ENCODE data around the gene ZNF699. TPM values are rescaled to one million over a fixed set of nuclear protein-coding genes. Genes with fewer than 3 reads are reported as not detected.
"Not testable (repeated sequence)": the region's sequence is repeated elsewhere in the genome, so short reads cannot be mapped to it uniquely, and the experiment has no call there.

The ZNF699 gene
- total RNA-seq (2014; rRNA removed; shearing (Covaris generic)) = 3.6 and 4.7 TPM in 2 replicates

GRCh38 chr19:9309139-9309973, at the start of gene ZNF699:
TSS of gene ZNF699 (minus strand) at chr19:9309838. CDS start at chr19:9305119, 4,719 bp downstream.
- peak within 1 kb of the TSS; percentile 53 for H3K4me3 ChIP-seq (ENCODE audit: insufficient read depth, low read depth, low read length)
- no peaks in the 10 kb centered on the region for H3K36me3 ChIP-seq (replicated peaks; ENCODE audit: control insufficient read depth, insufficient read depth, low read length)
- no peaks in the 10 kb centered on the region; the same call in 1 of the 2 replicates for H3K27me3 ChIP-seq (ENCODE audit: control insufficient read depth, insufficient read depth, low read length)
- DNase-seq = peak; percentile 95

- Histone ChIP-seq H3K4me3 (ENCODE audit: insufficient read depth, low read depth, low read length) (no peak overlapping the region), H3K27me3 (ENCODE audit: control insufficient read depth, insufficient read depth, low read length) (no peaks in the 10 kb centered on the region), H3K36me3 (replicated peaks; ENCODE audit: control insufficient read depth, insufficient read depth, low read length) (no peaks in the 10 kb centered on the region)
- DNase-seq = no peak
Measured at GRCh38 chr19:9354651-9355050, 45.0 kb upstream of the ZNF699 start.

GRCh38 chr19:9353011-9353410, 43.4 kb upstream of the ZNF699 start:
- Histone ChIP-seq H3K4me3 (ENCODE audit: insufficient read depth, low read depth, low read length) (no peak overlapping the region), H3K27me3 (ENCODE audit: control insufficient read depth, insufficient read depth, low read length) (no peaks in the 10 kb centered on the region), H3K36me3 (replicated peaks; ENCODE audit: control insufficient read depth, insufficient read depth, low read length) (no peaks in the 10 kb centered on the region)
- no peak for DNase-seq

GRCh38 chr19:9352505-9352904, 42.9 kb upstream of the ZNF699 start:
- DNase-seq = no peak
- Histone ChIP-seq H3K36me3 (replicated peaks; ENCODE audit: control insufficient read depth, insufficient read depth, low read length) (no peaks in the 10 kb centered on the region), H3K27me3 (ENCODE audit: control insufficient read depth, insufficient read depth, low read length) (no peaks in the 10 kb centered on the region), H3K4me3 (ENCODE audit: insufficient read depth, low read depth, low read length) (no peak overlapping the region)

- no peaks in the 10 kb centered on the region for H3K27me3 ChIP-seq (ENCODE audit: control insufficient read depth, insufficient read depth, low read length)
- DNase-seq = no peak
Measured at GRCh38 chr19:9348671-9349070, 39.0 kb upstream of the ZNF699 start.

GRCh38 chr19:9348253-9348652, 38.6 kb upstream of the ZNF699 start:
- DNase-seq = no peak
- Histone ChIP-seq H3K4me3 (ENCODE audit: insufficient read depth, low read depth, low read length) (no peak overlapping the region), H3K27me3 (ENCODE audit: control insufficient read depth, insufficient read depth, low read length) (no peaks in the 10 kb centered on the region), H3K36me3 (replicated peaks; ENCODE audit: control insufficient read depth, insufficient read depth, low read length) (no peaks in the 10 kb centered on the region; the same call in 1 of the 2 replicates)

More at GRCh38 chr19:9348671-9349070, 39.0 kb upstream of the ZNF699 start:
- Histone ChIP-seq H3K36me3 (replicated peaks; ENCODE audit: control insufficient read depth, insufficient read depth, low read length) (no peaks in the 10 kb centered on the region), H3K4me3 (ENCODE audit: insufficient read depth, low read depth, low read length) (no peak overlapping the region)

- Histone ChIP-seq H3K27me3 (ENCODE audit: control insufficient read depth, insufficient read depth, low read length) (no peaks in the 10 kb centered on the region), H3K36me3 (replicated peaks; ENCODE audit: control insufficient read depth, insufficient read depth, low read length) (peaks cover 2% of the 10 kb centered on the region), H3K4me3 (ENCODE audit: insufficient read depth, low read depth, low read length) (no peak overlapping the region)
- DNase-seq = no peak
Measured at GRCh38 chr19:9345005-9345404, 35.4 kb upstream of the ZNF699 start.

GRCh38 chr19:9342610-9343304, 33.1 kb upstream of the ZNF699 start:
- Histone ChIP-seq H3K36me3 (replicated peaks; ENCODE audit: control insufficient read depth, insufficient read depth, low read length) (peaks cover 2% of the 10 kb centered on the region), H3K27me3 (ENCODE audit: control insufficient read depth, insufficient read depth, low read length) (no peaks in the 10 kb centered on the region), H3K4me3 (ENCODE audit: insufficient read depth, low read depth, low read length) (no peak overlapping the region)
- no peak for DNase-seq

- no peaks in the 10 kb centered on the region for H3K27me3 ChIP-seq (ENCODE audit: control insufficient read depth, insufficient read depth, low read length)
- no peaks in the 10 kb centered on the region for H3K36me3 ChIP-seq (replicated peaks; ENCODE audit: control insufficient read depth, insufficient read depth, low read length)
- no peak overlapping the region for H3K4me3 ChIP-seq (ENCODE audit: insufficient read depth, low read depth, low read length)
- no peak for DNase-seq
Measured at GRCh38 chr19:9329999-9330398, 20.4 kb upstream of the ZNF699 start.

- peak; percentile 7 for DNase-seq
- Histone ChIP-seq H3K27me3 (ENCODE audit: control insufficient read depth, insufficient read depth, low read length) (no peaks in the 10 kb centered on the region), H3K36me3 (replicated peaks; ENCODE audit: control insufficient read depth, insufficient read depth, low read length) (no peaks in the 10 kb centered on the region), H3K4me3 (ENCODE audit: insufficient read depth, low read depth, low read length) (peak overlapping the region; percentile 52)
Measured at GRCh38 chr19:9324584-9324962, 14.9 kb upstream of the ZNF699 start.

- peak; percentile 15 for DNase-seq
- Histone ChIP-seq H3K27me3 (ENCODE audit: control insufficient read depth, insufficient read depth, low read length) (no peaks in the 10 kb centered on the region), H3K4me3 (ENCODE audit: insufficient read depth, low read depth, low read length) (peak within 1 kb of the TSS; percentile 52), H3K36me3 (replicated peaks; ENCODE audit: control insufficient read depth, insufficient read depth, low read length) (no peaks in the 10 kb centered on the region)
Measured at GRCh38 chr19:9323919-9324583, 14.4 kb upstream of the ZNF699 start, which contains the start of gene ZNF559. TSS of gene ZNF559 (plus strand) at chr19:9324179. CDS start at chr19:9338550, 14,371 bp downstream.

GRCh38 chr19:9323557-9323918, 13.9 kb upstream of the ZNF699 start:
- no peak for DNase-seq
- H3K36me3 ChIP-seq (replicated peaks; ENCODE audit: control insufficient read depth, insufficient read depth, low read length) = no peaks in the 10 kb centered on the region
- 0 out of 2 replicates have a peak overlapping the region, but pooled peaks have one; percentile 11 for H3K4me3 ChIP-seq (ENCODE audit: insufficient read depth, low read depth, low read length)
- no peaks in the 10 kb centered on the region for H3K27me3 ChIP-seq (ENCODE audit: control insufficient read depth, insufficient read depth, low read length)

GRCh38 chr19:9322201-9322600, 12.6 kb upstream of the ZNF699 start:
- DNase-seq; H3K4me3 ChIP-seq (ENCODE audit: insufficient read depth, low read depth, low read length); H3K36me3 ChIP-seq (replicated peaks; ENCODE audit: control insufficient read depth, insufficient read depth, low read length); H3K27me3 ChIP-seq (ENCODE audit: control insufficient read depth, insufficient read depth, low read length): not testable (repeated sequence)

GRCh38 chr19:9321756-9322155, 12.1 kb upstream of the ZNF699 start:
- H3K36me3 ChIP-seq (replicated peaks; ENCODE audit: control insufficient read depth, insufficient read depth, low read length); DNase-seq; H3K27me3 ChIP-seq (ENCODE audit: control insufficient read depth, insufficient read depth, low read length); H3K4me3 ChIP-seq (ENCODE audit: insufficient read depth, low read depth, low read length): not testable (repeated sequence)

All from H7 (cell line).